Measurements from ENCODE around the gene ZNF611.
"Not testable (repeated sequence)": the region's sequence is repeated elsewhere in the genome, so short reads cannot be mapped to it uniquely, and the experiment has no call there.

Gene ZNF611

DNA sequence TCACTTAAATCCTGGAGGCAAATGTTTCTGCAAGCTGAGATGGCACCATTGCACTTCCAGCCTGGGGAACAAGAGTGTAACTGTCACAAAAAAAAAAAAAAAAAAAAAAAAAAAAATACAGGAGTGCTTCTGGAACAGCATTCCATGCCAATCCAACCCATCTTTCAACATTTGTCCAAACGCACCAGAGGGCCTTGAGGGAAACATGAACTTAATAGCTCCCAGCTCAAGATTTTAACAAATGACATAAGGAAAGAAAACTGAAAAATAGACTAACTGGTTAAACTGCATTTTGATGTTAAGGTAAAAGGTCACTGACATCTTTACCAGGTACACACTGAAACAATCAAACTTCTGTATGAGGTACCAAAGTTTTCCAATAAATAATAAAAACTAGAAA is 49.0 kb downstream of the ZNF611 start:
- Histone ChIP-seq H3K36me3 (ENCODE audit: low read length) (no peaks in the 10 kb centered on the region; the same call in 1 of the 2 replicates), H3K9ac (ENCODE audit: low read length) (no peak overlapping the region), H4K20me1 (ENCODE audit: low read depth, low read length) (no peaks in the 10 kb centered on the region), H3K4me3 (ENCODE audit: insufficient read depth, low read length, poor library complexity, severe bottlenecking) (no peak overlapping the region), H3K79me2 (ENCODE audit: insufficient read depth, low read length) (peaks cover 86% of the 10 kb centered on the region), H3K27me3 (ENCODE audit: low read length) (no peaks in the 10 kb centered on the region), H3F3A (ENCODE audit: insufficient read depth) (no peaks in the 10 kb centered on the region), H2AFZ (ENCODE audit: low read depth, low read length, severe bottlenecking) (no peak overlapping the region), H3K9me3 (ENCODE audit: insufficient read depth, low read length) (no peaks in the 10 kb centered on the region), H3K9me2 (replicated peaks; ENCODE audit: insufficient read depth, low read length) (no peaks in the 10 kb centered on the region), H3K4me2 (ENCODE audit: low read depth, low read length, poor library complexity, severe bottlenecking) (no peak overlapping the region), H3K27ac (ENCODE audit: low read depth, low read length) (no peak overlapping the region)
- no peak for TF ChIP-seq EZH2phosphoT487 (conservative IDR thresholded peaks at IDR 0.05; ENCODE audit: low read length)
- TF ChIP-seq, protein P1, sequence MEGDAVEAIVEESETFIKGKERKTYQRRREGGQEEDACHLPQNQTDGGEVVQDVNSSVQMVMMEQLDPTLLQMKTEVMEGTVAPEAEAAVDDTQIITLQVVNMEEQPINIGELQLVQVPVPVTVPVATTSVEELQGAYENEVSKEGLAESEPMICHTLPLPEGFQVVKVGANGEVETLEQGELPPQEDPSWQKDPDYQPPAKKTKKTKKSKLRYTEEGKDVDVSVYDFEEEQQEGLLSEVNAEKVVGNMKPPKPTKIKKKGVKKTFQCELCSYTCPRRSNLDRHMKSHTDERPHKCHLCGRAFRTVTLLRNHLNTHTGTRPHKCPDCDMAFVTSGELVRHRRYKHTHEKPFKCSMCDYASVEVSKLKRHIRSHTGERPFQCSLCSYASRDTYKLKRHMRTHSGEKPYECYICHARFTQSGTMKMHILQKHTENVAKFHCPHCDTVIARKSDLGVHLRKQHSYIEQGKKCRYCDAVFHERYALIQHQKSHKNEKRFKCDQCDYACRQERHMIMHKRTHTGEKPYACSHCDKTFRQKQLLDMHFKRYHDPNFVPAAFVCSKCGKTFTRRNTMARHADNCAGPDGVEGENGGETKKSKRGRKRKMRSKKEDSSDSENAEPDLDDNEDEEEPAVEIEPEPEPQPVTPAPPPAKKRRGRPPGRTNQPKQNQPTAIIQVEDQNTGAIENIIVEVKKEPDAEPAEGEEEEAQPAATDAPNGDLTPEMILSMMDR (IDR thresholded peaks at IDR 0.05; ENCODE audit: insufficient read depth, low read length, poor library complexity, severe bottlenecking), result no peak

DNA sequence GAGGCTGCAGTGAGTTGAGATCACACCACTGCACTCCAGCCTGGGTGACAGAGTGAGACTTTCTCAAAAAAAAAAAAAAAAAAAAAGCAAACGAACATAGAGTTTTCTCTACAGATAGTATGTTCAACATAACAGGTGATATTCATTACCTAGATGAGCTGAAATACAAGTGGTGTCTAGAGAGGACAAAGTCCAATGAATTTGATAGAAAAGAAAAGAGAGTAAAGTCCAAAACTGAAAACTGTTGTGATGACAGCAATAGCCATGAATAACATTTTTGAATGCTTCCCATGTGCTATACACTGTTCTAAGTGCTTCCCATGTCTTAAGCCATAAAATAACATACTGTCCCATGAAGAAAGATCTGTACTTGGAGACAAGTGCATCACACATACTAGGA is 53.6 kb downstream of the ZNF611 start:
- not testable (repeated sequence) for H3K9me3 ChIP-seq (ENCODE audit: insufficient read depth, low read length); H3K9me2 ChIP-seq (replicated peaks; ENCODE audit: insufficient read depth, low read length); H3K27ac ChIP-seq (ENCODE audit: low read depth, low read length); H3F3A ChIP-seq (ENCODE audit: insufficient read depth); H4K20me1 ChIP-seq (ENCODE audit: low read depth, low read length); H3K27me3 ChIP-seq (ENCODE audit: low read length); H3K9ac ChIP-seq (ENCODE audit: low read length); H3K4me2 ChIP-seq (ENCODE audit: low read depth, low read length, poor library complexity, severe bottlenecking); H3K36me3 ChIP-seq (ENCODE audit: low read length); H2AFZ ChIP-seq (ENCODE audit: low read depth, low read length, severe bottlenecking); H3K4me3 ChIP-seq (ENCODE audit: insufficient read depth, low read length, poor library complexity, severe bottlenecking)
- peaks cover 88% of the 10 kb centered on the region for H3K79me2 ChIP-seq (ENCODE audit: insufficient read depth, low read length)

DNA sequence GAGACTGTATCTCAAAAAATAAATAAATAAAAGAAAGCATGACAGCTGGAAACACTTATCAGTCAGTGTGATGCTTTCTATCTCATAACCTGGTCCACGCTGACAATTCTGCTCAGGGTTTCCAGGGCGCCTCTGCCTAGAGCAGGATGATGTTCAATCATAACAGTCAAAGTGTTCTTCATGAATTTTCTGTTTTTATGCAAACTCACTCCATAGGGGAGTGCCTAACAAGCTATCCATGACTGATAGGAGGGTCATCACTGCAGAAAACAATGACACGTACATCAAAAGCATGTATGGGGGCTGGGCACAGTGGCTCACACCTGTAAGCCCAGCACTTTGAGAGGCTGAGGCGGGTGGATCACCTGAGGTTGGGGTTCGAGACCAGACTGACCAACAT is 55.2 kb downstream of the ZNF611 start:
- H3K36me3 ChIP-seq (ENCODE audit: low read length), result no peaks in the 10 kb centered on the region
- H2AFZ ChIP-seq (ENCODE audit: low read depth, low read length, severe bottlenecking), result no peak overlapping the region
- 0 out of 2 replicates have a peak, but pooled peaks cover 4% of the 10 kb centered on the region for H4K20me1 ChIP-seq (ENCODE audit: low read depth, low read length)
- no peak overlapping the region for H3K4me2 ChIP-seq (ENCODE audit: low read depth, low read length, poor library complexity, severe bottlenecking)
- H3K9me2 ChIP-seq (replicated peaks; ENCODE audit: insufficient read depth, low read length), result no peaks in the 10 kb centered on the region
- H3F3A ChIP-seq (ENCODE audit: insufficient read depth), result no peaks in the 10 kb centered on the region
- no peak overlapping the region for H3K27ac ChIP-seq (ENCODE audit: low read depth, low read length)
- no peak overlapping the region for H3K9ac ChIP-seq (ENCODE audit: low read length)
- no peaks in the 10 kb centered on the region for H3K27me3 ChIP-seq (ENCODE audit: low read length)
- no peak overlapping the region for H3K4me3 ChIP-seq (ENCODE audit: insufficient read depth, low read length, poor library complexity, severe bottlenecking)
- H3K79me2 ChIP-seq (ENCODE audit: insufficient read depth, low read length), result peaks cover 85% of the 10 kb centered on the region
- no peak for TF ChIP-seq EZH2phosphoT487 (conservative IDR thresholded peaks at IDR 0.05; ENCODE audit: low read length)
- TF ChIP-seq, protein P1 (IDR thresholded peaks at IDR 0.05; ENCODE audit: insufficient read depth, low read length, poor library complexity, severe bottlenecking), result no peak
- no peaks in the 10 kb centered on the region for H3K9me3 ChIP-seq (ENCODE audit: insufficient read depth, low read length)

DNA sequence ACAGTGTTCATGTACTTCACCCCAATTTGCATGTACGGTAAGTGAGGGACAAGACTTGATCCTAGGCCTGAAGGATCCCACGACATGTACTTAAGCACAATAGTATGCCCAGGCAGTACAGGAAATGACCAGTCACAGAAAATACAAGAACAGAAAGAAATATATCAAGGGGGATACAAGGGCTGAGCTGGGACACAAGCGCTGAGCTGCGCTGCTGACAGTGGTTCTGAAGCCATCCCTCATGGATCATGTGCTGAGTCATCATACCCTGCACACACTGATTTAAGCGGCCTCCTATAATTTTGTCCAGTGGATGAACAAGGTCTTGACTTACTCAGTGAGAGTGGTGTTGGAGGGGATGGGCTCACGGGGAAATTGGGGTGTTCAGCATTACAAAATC is 59.6 kb downstream of the ZNF611 start:
- not testable (repeated sequence) for H3K36me3 ChIP-seq (ENCODE audit: low read length); H3K27ac ChIP-seq (ENCODE audit: low read depth, low read length); H2AFZ ChIP-seq (ENCODE audit: low read depth, low read length, severe bottlenecking); H3K9me3 ChIP-seq (ENCODE audit: insufficient read depth, low read length); H3K9ac ChIP-seq (ENCODE audit: low read length); H3K27me3 ChIP-seq (ENCODE audit: low read length); H3K4me3 ChIP-seq (ENCODE audit: insufficient read depth, low read length, poor library complexity, severe bottlenecking); H3K9me2 ChIP-seq (replicated peaks; ENCODE audit: insufficient read depth, low read length); H3K4me2 ChIP-seq (ENCODE audit: low read depth, low read length, poor library complexity, severe bottlenecking); H3F3A ChIP-seq (ENCODE audit: insufficient read depth)
- peaks cover 13% of the 10 kb centered on the region; the same call in 1 of the 2 replicates for H4K20me1 ChIP-seq (ENCODE audit: low read depth, low read length)
- peaks cover 89% of the 10 kb centered on the region for H3K79me2 ChIP-seq (ENCODE audit: insufficient read depth, low read length)
